ENCODE results near the gene RNF212.

DNA sequence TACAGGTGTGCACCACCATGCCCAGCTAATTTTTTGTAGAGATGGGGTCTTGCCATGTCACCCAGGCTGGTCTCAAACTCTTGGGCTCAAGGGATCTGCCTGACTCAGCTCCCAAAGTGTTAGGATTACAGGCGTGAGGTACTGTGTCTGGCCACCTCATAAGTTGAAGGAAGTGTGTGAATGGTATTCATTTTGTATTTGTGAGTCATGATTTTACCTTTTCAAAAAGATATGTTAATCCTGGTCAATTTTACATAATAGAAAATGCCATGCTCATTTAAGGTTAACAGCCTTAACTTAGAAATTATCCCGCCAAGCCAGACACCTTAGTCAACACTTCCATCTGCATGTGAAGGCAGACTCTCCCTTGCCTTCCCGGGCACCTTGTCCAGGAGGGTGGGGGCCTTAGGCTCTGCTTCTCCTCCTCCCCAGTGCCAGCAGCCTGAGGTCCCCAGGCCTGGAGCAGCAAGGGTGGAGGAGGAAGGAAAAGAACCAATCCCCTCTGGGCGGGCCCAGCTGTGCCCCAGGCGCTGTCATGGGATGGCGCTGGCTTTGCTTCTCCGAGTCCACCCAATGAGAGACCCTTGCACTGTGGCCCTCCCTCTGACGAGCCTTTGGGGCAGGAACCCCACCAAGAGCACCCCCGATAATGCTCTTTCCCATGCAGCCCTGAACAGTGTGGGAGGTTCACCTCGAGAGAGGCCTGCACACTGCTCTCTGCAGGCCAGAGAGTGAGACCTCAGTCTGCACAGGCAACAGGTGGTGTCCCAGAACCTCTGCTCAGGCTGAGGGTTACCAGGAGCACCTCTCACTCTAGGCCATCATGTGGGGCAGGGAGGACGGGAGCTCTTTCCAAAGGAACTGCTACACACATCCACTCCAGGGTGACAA is 37.3 kb downstream of the RNF212 start:
- TF ChIP-seq CTCF (IDR thresholded peaks at IDR 0.05) (no peak), POLR2A (IDR thresholded peaks at IDR 0.05) (no peak), POLR2AphosphoS5 (IDR thresholded peaks at IDR 0.05; ENCODE audit: insufficient read depth in 1 of 2, low read depth in 1 of 2) (no peak)
